Non-pigmented ciliary epithelial cell (primary cell): Measurements from ENCODE around the gene IGSF9B.

ENCODE experiments used
- DNase-seq: peaks from one replicate; pipeline ENCODE4 v3.0.0-alpha.2; 2010; ENCODE audit warnings: low read depth

Gene IGSF9B

DNA sequence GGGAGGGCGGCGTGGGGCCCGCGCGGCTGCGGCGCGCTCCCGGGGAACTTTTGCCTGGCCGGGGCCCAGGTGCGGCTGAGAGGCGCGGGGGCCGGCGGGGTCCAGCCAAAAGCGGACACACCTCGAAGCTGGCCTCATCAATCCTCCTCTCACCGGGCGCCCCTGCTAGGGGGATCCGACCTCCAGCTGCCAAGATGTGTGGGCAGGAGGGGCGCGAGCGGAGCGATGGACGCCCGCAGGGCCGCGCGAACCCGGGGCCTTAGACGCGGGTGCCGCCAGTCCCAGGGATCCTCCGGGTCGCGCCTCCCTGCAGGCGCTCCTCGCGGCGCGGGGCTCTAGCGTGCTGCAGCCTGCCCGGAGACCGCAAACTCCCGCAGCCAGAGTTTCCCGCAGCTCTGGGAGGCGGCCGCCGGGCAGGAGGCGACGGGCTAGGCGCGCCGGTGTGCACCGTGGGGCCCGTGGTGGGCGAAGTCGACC lies 785 bp downstream of the IGSF9B start:
- no peak for DNase-seq

DNA sequence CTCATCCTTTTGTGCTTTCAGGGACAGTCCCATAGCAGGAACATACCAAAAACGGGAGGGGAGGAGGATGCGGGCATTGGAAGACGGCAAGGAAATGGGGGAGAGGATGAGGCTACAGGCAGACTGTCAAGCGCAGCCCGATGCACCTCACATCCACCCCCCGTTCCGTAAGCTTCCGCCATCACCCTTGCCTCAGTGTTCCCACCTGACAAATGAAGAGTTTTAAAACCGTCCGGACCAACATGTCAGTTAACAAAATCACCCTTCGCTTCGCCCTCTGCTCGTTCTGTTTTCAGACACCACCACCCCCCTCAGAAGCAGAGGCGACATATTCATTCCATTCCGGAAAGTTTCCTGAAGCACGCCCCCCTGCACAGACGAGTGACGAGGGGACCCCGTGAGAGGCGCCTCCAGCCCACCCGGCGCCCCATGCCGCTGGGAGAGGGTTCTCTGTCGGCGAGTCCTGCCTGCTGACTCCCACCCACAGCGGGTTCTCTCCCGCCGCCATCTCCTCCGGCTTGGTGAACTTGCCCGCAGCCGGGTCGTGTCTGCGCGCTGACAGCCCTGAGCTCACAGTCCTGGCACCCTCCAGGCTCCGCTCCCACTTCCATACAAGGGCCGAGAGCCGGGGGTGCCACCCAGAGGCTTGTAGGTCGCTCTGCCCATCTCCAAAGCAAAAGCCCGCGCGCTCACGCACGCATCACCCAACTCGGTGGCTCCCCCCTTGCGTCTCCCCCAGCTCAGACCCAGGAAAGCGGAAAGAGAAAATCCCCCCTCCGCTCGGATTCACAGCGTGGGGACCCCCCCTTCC lies 1.5 kb downstream of the IGSF9B start:
- DNase-seq = no peak

DNA sequence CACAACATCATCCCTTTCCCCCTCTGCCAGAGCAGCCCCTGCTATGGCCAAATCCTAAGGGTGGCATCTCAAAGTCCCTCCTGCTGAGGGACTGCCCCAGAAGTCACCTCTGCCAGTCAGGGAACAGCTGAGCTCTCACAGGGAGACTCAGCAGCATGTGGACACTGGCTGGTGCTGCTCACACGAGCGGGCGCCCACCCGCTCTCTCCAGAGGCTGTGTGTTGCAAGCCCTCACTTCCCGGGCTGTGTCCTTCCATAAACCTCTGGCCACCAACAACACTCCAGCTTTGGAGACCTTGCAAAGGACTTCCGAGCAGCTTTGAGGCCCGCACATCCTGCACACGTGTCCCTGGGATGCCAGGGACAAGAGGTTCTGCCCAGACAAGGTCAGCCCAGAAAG lies 2.8 kb downstream of the IGSF9B start:
- DNase-seq = no peak

DNA sequence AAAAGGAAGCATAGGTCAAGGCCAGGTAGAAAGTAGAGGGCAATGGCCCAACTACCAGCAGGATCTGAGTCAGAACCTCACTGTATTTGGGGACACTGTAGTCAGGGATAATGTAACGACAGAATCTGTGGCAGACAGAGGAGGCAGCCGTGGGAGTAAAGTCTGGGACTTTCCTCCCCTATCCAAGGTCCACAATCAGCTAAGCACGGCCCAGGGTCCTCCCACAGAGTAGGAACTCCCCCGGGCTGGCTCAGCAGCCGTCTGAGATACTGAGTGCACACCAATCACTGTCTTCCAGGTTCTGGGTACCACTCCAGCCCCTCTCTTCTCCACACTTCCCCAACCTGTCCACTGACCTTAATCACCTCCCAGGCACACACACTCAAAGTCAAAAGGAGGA lies 3.2 kb downstream of the IGSF9B start:
- DNase-seq = no peak

DNA sequence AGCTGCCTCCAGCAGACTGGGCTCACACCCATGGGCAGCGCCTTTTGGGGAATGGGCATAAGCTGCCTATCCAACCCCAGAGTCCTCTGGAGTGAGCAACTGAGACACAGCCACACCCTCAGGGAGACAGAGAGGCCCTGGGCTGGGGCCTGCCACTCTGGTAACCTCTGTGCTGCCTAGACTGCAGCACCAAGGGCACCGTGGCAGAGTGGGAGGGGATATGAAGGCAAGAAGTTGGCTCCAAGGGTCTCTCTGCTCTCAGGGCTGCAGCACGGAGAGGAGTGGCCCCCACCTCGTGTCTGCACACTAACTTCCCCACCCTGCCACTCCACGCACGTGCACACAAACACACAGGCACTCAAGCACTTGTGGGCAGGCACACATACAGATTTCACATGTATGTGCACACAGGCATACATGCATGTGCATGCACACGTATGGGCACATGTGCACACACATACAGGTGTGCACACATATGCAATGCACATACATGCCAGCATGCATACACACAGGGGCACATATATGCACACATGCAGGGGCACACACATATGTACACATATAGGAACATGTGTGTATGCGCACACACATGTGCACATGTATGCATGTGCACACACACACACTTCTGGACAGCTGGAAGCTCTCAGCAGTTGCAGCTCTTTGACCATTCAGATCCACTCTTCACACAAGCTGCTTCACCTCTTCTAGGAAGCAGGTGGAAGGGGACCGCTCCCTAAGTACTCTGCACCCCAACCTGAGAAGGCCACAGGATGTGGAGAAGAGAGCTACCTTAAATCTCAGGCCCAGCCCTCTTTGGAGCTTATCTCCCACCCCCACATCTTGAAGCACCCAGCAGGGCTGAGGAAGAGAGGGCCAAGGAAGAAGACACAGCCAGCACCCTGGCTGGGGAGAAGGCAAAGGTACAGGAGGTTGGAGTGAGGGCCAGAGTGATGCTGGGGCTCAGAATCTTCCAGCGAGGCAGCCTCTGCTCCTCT lies 4.3 kb downstream of the IGSF9B start:
- DNase-seq = no peak

DNA sequence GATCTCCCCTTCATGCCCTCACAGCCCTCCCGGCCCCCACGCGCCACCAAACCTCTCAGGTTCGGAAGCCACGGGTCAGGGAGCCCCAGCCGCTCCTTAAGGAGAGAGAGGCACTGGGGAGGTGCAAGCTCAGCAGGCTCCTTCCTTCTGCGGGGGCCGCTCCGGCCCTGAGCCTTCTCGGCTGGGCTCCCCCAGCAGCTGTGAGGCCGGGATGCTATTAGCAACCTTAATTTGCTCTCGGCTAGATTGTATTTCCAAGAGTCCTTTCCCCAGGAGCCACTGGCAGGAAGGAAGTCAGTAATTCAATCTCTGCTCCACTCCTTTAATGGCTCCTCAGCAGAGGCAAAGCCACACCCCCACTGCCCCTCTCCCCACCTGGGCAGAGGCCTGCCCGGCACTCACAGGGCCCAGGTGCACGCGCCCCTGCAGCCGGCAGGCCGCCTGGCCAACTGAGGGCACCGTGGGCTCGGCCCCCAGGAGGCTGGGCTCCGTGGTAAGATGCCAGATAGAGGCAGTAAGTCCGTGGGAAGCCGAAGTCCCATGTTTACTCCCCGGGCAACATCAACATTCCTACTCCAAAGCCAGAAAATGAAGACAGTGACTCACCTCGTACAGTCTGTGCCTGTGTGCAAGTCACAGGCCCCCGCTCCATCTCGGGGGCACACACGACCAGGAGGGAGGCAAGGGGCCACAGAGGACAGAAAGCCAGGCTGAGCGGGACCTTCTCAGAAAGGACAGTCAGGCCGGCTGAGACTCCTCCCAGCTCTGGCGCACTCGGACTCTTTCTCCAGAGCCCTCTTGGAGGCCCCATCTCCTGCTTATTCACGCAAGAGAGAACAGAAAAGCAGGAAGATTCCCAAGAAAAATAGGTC lies 5.2 kb downstream of the IGSF9B start:
- no peak for DNase-seq

DNA sequence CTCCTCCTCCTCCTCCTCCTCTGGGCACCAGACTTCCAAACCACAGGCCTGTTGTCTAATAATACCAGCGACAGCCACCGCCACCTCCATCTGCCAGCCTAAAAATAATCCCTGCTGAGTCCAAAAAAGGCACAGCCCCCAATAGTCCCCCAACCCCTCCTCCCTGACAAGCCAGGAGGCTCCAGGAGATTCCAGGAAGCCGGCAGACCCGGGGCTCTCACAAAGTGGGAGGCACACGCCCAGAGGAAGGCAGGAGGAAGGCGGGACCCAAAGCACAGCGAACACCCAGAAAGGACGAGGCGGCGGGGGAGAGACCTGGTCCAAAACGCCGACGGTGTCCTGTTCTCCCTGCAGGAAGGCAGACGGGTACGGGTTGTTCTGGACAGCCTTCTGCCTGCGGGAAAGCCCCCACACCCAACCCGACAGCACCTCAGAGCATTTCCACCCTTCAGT lies 5.9 kb downstream of the IGSF9B start:
- no peak for DNase-seq

DNA sequence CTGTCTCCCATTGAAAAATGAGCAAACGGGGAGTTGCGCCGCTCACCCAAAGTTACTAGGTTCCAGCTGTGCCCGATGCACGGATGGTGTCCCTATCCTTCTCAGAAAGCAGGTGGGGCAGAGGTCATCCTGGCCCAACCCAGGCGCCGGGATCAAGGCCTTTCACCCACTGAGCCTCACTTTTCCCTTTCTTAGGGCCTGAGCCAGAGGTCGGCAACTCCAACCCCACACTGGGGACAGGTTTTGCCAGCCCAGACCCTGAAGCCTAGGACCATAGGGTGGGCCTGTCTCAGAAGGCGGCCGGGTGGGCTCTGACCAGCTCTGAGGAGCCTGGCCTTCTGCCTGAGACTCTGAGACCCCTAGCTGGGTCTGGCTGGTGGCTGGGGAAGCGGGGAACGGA lies 6.3 kb downstream of the IGSF9B start:
- DNase-seq = no peak

DNA sequence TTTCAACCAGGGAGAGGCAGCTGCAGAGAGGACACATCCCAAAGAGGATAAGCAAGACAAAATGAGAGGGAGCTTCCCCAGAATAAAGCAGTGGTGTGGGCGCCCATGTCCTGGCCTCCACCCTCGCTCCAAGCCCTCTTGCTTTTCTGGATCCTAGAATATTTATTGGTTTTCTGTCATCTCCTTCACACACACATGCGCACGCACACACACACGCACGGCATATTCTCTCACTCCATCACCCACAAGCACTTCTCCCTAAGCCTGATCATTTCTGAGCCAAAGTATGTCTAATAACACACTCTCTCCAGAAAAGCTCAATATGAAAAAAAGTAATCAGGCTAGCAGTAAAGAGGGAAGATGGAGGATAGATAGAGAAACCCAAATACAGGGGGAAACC lies 7.6 kb downstream of the IGSF9B start:
- DNase-seq = no peak

DNA sequence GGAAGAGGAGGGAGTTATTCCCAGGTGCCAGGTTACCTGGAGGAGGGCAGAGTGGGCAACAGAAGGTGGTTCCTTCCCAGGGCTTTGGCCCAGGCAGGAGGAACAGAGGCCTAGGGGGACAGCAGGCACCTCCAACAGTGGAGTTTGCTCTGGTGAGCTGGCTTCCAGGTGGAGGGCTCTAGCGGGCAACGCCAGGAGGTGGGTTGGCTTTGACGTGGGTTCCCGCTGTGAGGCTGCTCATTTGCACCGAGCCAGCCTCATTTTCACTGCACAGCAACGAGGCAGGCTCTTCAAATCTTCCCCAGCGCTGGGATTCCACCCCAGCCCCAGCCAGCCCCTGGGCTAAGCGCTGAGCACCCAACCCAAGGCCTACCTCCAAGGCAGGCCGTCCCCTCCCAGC lies 8.1 kb downstream of the IGSF9B start:
- no peak for DNase-seq

DNA sequence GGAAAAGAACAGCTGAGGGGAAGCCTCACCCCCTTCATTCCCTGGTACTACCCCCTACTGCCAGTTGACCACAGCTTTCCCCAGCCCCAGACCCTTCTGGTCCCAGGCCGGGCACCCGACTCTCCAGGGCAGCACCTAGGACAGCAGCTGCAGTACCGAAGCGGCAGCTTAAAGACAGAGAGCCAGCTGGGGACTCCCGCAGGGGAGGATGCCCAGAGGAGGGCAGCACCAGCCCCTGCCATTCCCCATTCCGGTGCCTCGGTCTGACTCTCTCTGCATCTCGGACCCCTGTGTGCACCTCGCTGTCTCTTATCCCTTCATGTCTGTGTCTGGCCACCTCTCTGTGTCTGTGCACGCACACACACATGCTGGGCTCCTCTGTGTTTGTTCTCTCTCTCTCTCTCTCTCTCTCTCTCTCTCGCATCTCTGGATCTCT lies 9.4 kb downstream of the IGSF9B start:
- no peak for DNase-seq

DNA sequence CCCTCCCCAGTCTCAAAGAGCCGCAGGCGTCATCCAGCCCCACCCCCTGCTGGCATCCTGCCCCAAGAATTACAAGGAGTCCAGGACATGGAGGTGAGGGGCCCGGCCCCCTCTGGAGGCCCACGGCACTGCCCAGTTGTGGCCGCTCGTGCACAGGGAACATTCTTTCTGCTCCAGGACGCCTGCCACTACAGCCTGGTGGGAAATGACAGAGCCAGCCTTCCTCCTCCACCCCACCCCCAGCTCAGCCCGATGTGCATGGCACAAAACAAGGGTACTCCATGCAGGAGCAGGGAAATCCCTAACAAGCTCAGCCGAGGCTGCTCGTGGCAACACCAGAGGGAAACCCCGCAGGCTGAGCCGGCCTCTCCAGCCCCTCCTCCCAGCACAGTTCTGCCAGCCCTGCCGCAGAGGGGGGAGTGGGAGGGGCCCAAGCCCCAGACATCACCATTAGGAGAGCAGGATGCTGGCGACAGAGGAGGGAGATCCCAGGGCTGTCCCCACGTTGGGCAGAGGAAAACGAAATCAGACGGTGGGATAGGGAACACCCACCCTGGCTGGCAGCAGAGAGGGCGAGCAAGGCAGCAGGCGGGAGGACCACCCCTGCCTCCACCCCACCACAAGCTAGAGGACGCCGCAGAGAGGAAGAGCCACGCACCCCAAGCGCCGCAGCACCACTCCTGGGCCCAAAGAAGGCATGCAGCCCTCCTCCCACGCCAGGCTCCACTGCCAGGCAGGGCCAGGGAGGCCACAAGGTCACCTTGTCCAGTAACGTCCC lies 10.0 kb downstream of the IGSF9B start:
- no peak for DNase-seq

DNA sequence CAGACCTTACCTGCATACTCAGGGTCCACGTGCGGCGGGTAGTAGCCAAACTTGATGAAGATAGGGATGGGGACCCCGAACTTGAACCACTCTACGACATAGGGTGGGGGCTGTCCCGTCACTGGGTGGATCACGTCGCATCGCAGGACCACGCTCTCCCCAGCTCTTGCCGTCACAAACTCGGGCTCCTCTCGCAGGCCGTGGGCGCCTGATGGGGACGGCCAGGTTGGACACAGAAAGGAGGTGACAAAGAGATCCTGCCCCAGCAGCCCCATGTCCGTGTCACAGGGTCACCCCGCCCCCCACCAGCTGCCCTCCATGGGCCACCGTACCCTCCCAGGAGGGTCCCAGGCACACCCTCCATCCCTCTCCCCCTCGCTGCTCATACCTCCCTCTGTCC lies 10.7 kb downstream of the IGSF9B start:
- DNase-seq = no peak

DNA sequence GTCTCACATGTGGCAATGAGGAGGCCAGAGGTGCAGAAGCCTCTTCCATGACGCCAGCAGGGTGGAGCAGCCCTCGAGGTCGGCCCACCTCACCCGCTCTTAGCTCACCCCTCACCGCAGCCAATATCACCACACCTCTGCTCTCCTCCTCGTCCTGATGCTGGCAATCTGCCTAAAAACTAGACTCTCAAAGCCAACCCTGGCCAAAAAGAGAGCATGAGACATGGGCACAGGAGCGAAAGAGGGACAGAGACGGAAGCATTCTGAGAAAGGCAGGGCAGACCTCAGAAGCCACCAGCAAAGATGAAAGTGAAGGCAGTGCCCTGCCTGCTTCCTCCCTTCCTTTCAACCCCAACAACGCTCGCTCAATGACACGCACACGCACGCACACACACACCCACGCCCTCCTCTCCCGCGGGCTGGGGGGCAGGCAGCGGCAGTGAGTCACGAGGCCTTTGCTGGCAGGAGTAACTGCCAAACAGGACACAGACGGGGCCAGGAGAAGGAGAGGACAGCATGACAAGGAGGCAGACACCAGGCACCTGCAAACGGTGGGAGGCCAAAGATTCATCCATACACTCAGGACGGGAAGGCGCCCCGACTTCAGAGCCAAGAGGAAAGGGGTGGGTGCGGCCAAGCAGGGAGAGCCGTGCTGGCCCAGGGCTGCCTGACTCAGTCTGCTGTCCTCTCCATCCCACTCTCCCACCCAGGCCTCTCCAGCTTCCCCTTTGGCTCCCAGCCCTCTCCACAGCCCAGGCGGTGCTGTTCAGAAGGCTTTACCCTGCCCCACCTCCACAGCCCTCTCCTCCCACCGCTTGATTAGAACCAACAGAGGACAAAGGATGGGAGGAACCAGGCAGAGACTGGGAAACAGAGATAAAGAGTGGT lies 11.4 kb downstream of the IGSF9B start:
- no peak for DNase-seq

DNA sequence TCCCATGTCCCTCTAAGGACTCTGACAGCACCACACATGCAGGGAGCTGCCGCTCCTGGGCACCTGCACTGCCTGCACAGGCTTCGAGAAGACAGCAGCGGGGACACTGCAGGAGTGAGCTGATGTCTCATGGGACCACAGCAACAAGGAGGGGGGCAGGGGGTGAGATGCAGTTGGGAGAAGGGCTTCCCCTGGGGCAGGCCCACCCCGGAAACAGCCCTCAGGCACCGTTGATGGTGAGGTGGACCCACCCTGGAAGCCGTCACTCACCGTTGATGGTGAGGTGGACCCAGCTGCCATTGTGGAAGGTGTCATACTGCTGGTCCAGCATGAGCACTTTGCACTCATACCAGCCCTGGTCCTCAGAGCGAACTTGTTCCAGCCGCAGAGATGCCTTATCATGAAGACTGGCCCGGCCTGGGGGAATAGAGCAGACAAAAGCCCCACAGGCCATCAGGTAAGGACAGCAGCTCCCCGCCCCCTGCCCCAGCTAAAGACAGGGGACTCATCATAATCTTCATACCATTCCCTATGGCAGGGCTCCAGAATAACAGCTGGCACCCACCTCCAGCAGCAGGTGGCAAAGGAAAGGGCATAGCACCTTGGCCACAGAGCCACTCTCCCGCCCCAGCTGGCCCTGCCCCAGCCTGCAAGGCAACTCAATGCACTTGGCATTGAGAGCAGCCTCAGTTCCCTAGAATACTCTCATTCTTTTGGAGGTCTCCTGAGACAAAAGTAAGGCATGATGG lies 12.6 kb downstream of the IGSF9B start:
- DNase-seq = no peak

DNA sequence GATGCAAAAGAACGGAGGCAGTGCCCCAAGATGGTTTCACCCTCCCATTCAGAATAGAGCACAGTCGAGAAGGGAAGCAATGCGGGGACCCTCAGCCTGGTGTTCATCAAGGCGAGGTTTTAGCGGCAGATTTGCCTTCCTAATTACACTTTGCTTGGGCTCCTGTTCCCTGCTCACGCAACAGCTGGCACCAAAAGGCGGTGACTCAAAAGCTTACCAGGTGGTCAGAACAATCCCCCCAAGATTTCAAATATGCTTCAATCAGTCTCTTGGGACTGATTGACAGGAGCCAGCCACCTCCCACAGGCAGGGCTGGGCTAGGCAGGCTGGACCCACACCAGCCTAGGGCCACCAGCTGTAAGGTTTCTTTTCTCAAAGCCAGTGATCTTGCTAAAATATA lies 14.2 kb downstream of the IGSF9B start:
- no peak for DNase-seq

DNA sequence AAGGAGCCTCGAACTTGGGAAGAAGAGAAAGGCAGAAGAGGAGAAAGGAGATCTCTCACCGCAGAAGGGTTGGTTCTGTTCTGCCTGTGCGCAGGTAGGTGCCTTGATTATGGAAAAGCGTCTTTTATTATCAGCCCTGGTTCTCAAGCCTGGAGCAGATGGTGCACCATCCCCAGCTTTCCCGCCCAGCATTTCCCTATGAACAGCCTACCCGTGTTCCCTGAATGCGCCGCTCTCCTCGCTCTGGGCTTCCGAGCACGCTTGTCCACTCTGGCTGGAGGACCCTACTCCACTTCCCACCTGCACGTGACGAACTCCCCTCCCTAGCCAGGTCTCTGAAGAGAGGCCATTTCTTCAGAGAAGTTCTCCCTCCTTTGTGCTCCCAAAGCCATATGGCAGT lies 15.2 kb downstream of the IGSF9B start:
- no peak for DNase-seq

DNA sequence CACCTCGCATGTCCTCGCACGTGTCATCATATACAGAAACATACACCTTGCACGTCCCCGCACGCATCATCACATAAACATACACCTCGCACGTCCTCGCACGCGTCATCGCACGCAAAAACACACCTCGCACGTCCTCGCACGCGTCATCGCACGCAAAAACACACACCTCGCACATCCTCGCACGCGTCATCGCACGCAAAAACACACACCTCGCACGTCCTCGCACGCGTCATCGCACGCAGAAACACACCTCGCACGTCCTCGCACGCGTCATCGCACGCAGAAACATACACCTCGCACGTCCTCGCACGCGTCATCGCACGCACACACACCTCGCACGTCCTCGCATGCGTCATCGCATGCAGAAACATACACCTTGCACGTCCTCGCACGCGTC lies 16.7 kb downstream of the IGSF9B start:
- no peak for DNase-seq

DNA sequence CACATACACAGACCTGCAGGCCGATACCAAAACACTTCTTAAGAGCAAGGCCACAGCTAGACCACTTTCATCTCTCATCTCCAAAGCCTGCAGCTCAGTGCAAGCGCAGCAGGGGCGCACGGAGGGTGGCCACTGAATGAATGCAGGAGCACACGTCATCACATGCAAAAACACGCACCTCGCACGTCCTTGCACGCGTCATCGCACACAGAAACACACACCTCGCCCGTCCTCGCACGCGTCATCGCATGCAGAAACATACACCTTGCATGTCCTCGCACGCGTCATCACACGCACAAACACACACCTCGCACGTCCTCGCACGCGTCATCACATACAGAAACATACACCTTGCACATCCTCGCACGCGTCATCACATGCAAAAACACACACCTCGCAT lies 17.2 kb downstream of the IGSF9B start:
- no peak for DNase-seq
